HFFc6 (cell line): Measurements from ENCODE around the gene PKP4. TPM values are rescaled to one million over a fixed set of nuclear protein-coding genes. Genes with fewer than 3 reads are reported as not detected.

ENCODE experiments used
- DNase-seq: peaks from one replicate; pipeline ENCODE4 v3.0.0-alpha.2; 2018
- H3K27ac Mint-ChIP-seq: 2 replicates; pipeline ENCODE4 v1.8.0; 2020; ENCODE audit warnings: mild to moderate bottlenecking, mixed read lengths
- H3K27me3 Mint-ChIP-seq: 2 replicates; pipeline ENCODE4 v1.8.0; 2021; ENCODE audit warnings: mild to moderate bottlenecking, moderate library complexity, mixed read lengths; ENCODE audit not compliant: insufficient read depth
- H3K36me3 Mint-ChIP-seq: 2 replicates; pipeline ENCODE4 v1.8.0; 2021; ENCODE audit warnings: low read depth, mixed read lengths
- H3K4me1 Mint-ChIP-seq: 2 replicates; pipeline ENCODE4 v1.8.0; 2020; ENCODE audit warnings: low read depth, mixed read lengths
- H3K4me3 Mint-ChIP-seq: 2 replicates; pipeline ENCODE4 v1.8.0; 2020; ENCODE audit warnings: mild to moderate bottlenecking, moderate library complexity, mixed read lengths
- H3K9me3 Mint-ChIP-seq: 2 replicates; pipeline ENCODE4 v1.8.0; 2020; ENCODE audit warnings: mild to moderate bottlenecking, mixed read lengths
- CTCF ChIP-seq: fragments of 200-600 bp; sonication (generic); IDR thresholded peaks from 2 replicates; pipeline ENCODE4 v1.5.0; 2021; ENCODE audit warnings: antibody characterized with exemption, mild to moderate bottlenecking
- total RNA-seq, 6 experiments: library from RNA; stranded (reverse); fragmentation: NEBNext Ultra II Directional; extraction: Animal tissue kit (Norgen Biotek cat#: 25700); gene quantifications; 2 replicates in 1 of 6; 3 replicates in 5 of 6; pipeline ENCODE4 v1.2.3, GENCODE V29; 2021

Gene PKP4
- total RNA-seq, 6 experiments from 2014 or later = 35.9 to 48.9 (median 43.5) TPM

GRCh38 chr2:158546412-158547144, 89.8 kb downstream of the PKP4 start:
- Mint-ChIP-seq H3K27ac (no peak overlapping the region), H3K4me3 (no peak overlapping the region), H3K36me3 (peaks cover 10% of the 10 kb centered on the region; the same call in 1 of the 2 replicates), H3K4me1 (peaks cover 12% of the 10 kb centered on the region), H3K27me3 (no peaks in the 10 kb centered on the region), H3K9me3 (no peaks in the 10 kb centered on the region)
- TF ChIP-seq CTCF = peak; percentile 12; the same call in 1 of the 2 replicates
- no peak for DNase-seq

- Mint-ChIP-seq H3K36me3 (peaks cover 4% of the 10 kb centered on the region; the same call in 1 of the 2 replicates), H3K27ac (no peak overlapping the region), H3K27me3 (no peaks in the 10 kb centered on the region)
These were observed 96.5 kb downstream of the PKP4 start for GRCh38 chr2:158553257-158553656.

GRCh38 chr2:158554996-158555395, 98.2 kb downstream of the PKP4 start:
- no peak for DNase-seq
- H3K27ac Mint-ChIP-seq = no peak overlapping the region
- H3K4me3 Mint-ChIP-seq = no peak overlapping the region
- no peak for TF ChIP-seq CTCF
- H3K27me3 Mint-ChIP-seq = no peaks in the 10 kb centered on the region
- no peaks in the 10 kb centered on the region for H3K4me1 Mint-ChIP-seq
- H3K9me3 Mint-ChIP-seq = no peaks in the 10 kb centered on the region
- H3K36me3 Mint-ChIP-seq = peaks cover 4% of the 10 kb centered on the region; the same call in 1 of the 2 replicates

More at GRCh38 chr2:158553257-158553656, 96.5 kb downstream of the PKP4 start:
- Mint-ChIP-seq H3K4me1 (no peaks in the 10 kb centered on the region), H3K9me3 (no peaks in the 10 kb centered on the region), H3K4me3 (no peak overlapping the region)
- TF ChIP-seq CTCF = no peak
- DNase-seq = no peak

- TF ChIP-seq CTCF = no peak
- no peak for DNase-seq
- Mint-ChIP-seq H3K27ac (no peak overlapping the region), H3K27me3 (no peaks in the 10 kb centered on the region), H3K36me3 (peaks cover 4% of the 10 kb centered on the region; the same call in 1 of the 2 replicates), H3K4me1 (no peaks in the 10 kb centered on the region), H3K9me3 (no peaks in the 10 kb centered on the region), H3K4me3 (no peak overlapping the region)
These were observed 99.4 kb downstream of the PKP4 start for GRCh38 chr2:158556124-158556523.

GRCh38 chr2:158557752-158558151, 101.0 kb downstream of the PKP4 start:
- Mint-ChIP-seq H3K9me3 (no peaks in the 10 kb centered on the region), H3K4me3 (no peak overlapping the region), H3K27ac (no peak overlapping the region), H3K27me3 (no peaks in the 10 kb centered on the region), H3K36me3 (no peaks in the 10 kb centered on the region; the same call in 1 of the 2 replicates), H3K4me1 (no peaks in the 10 kb centered on the region)
- TF ChIP-seq CTCF = no peak
- no peak for DNase-seq
